HG03095 (cell line): ENCODE data around the gene UBE3A.
A peak's percentile ranks its signal among the peaks of the same experiment; 100 is the strongest.
"Not testable (repeated sequence)": the region's sequence is repeated elsewhere in the genome, so short reads cannot be mapped to it uniquely, and the experiment has no call there.

Experiments
- ATAC-seq: cut with Tn5 transposase; IDR thresholded peaks from one replicate; pipeline ENCODE4 v1.9.1; 2021; ENCODE audit warnings: moderate library complexity; ENCODE audit not compliant: unreplicated experiment

UBE3A gene

GRCh38 chr15:25438601-25439368 is at the start of gene UBE3A:
Gene UBE3A, minus strand, starts transcription at chr15:25439024. Its CDS starts 29,917 bp downstream, at chr15:25409107.
- peak; percentile 77 for ATAC-seq

GRCh38 chr15:25487226-25487884 is 48.5 kb upstream of the UBE3A start:
- ATAC-seq, result no peak

- ATAC-seq, result no peak
Observed at GRCh38 chr15:25486051-25486450, 47.2 kb upstream of the UBE3A start.

GRCh38 chr15:25481208-25481859 is 42.5 kb upstream of the UBE3A start:
- no peak for ATAC-seq

GRCh38 chr15:25478313-25478712 is 39.5 kb upstream of the UBE3A start:
- no peak for ATAC-seq

GRCh38 chr15:25477816-25478215 is 39.0 kb upstream of the UBE3A start:
- ATAC-seq, result no peak

- no peak for ATAC-seq
Observed at GRCh38 chr15:25474251-25474650, 35.4 kb upstream of the UBE3A start.

GRCh38 chr15:25470230-25470629 is 31.4 kb upstream of the UBE3A start:
- ATAC-seq, result no peak

- ATAC-seq, result no peak
Observed at GRCh38 chr15:25469377-25469776, 30.6 kb upstream of the UBE3A start.

- no peak for ATAC-seq
Observed at GRCh38 chr15:25468611-25469010, 29.8 kb upstream of the UBE3A start.

- ATAC-seq, result no peak
Observed at GRCh38 chr15:25465835-25466234, 27.0 kb upstream of the UBE3A start.

- no peak for ATAC-seq
Observed at GRCh38 chr15:25464784-25465183, 26.0 kb upstream of the UBE3A start.

GRCh38 chr15:25464383-25464782 is 25.6 kb upstream of the UBE3A start:
- ATAC-seq, result no peak

- ATAC-seq, result no peak
Observed at GRCh38 chr15:25456196-25456595, 17.4 kb upstream of the UBE3A start.

- no peak for ATAC-seq
Observed at GRCh38 chr15:25455226-25455625, 16.4 kb upstream of the UBE3A start.

- ATAC-seq, result no peak
Observed at GRCh38 chr15:25454771-25455170, 15.9 kb upstream of the UBE3A start.

- not testable (repeated sequence) for ATAC-seq
Observed at GRCh38 chr15:25453246-25453645, 14.4 kb upstream of the UBE3A start.

GRCh38 chr15:25451501-25451900 is 12.7 kb upstream of the UBE3A start:
- no peak for ATAC-seq

- no peak for ATAC-seq
Observed at GRCh38 chr15:25450163-25450562, 11.3 kb upstream of the UBE3A start.

GRCh38 chr15:25446076-25446475 is 7.3 kb upstream of the UBE3A start:
- ATAC-seq, result no peak

- no peak for ATAC-seq
Observed at GRCh38 chr15:25445412-25445811, 6.6 kb upstream of the UBE3A start.

GRCh38 chr15:25441111-25441510 is 2.3 kb upstream of the UBE3A start:
- ATAC-seq, result no peak
